Activated T-helper 1 cell treated with anti-CD3 and anti-CD28 coated beads, Interleukin-2, amount 50 U/mL, for 16 hours (primary cell): ENCODE measurements around the gene RYR2.
"Not testable (repeated sequence)": the region's sequence is repeated elsewhere in the genome, so short reads cannot be mapped to it uniquely, and the experiment has no call there.

Source experiments
- DNase-seq, 2 donors: peaks; one replicate each; pipeline ENCODE4 v3.0.0-alpha.2; 2020; ENCODE audit warnings: low read depth in 1 of 2, low spot score in 1 of 2

Gene RYR2

DNA sequence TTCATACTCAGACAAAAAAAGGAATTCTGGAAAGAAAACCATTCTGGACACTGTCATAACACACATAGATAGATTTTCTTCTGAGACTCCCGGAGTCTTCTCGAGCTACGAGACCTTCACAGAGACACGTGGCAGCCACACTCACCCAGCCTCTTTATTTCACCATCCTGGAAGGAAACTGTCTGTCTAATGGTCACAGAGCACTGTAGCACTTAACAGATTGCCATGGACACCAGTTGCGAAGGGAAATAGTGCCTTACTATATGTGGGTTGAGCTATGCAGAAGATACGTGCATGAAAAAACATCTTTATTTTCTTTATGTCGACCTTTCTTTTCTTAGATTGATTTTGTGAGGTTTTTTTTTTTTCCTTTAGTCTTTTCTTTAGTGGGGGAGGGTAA is 790.9 kb downstream of the RYR2 start:
- no peak for DNase-seq

DNA sequence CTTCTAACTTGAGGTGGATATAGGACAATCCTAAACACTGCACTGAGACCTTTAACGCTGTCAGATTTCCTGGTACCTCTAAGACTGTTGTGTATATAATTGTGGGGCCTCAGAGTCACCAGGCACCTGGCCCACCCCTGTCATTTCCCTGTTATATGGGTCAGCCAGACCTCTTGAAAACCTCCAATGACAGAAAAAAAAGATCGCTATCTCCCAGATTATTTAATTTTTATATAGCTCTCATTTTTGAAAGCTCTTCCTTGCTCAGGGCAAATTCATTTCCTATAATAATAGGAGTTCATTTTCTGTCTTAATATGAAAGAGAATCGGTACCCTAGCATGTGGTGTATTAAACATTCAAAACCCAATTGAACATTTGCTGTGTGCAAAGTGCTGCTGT is 792.1 kb downstream of the RYR2 start:
- no peak for DNase-seq

DNA sequence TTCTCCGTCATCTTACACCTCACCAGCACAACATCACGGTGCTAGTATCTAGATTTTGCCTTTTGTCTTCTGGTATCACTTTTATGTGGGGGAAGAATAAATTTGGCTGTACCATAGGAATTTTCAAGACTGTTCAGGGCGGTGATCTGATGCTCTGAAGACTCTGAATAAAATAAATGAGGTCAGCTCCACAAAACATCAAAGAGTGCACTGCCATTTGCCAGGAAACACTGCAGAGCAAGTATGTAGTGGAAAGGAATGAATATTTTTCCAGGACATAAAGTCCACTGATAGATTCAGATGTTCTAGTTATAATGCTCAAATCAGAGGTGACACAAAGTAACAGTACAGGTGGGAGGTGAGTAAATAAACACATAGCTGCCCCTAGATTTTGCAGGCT is 792.5 kb downstream of the RYR2 start:
- no peak for DNase-seq

DNA sequence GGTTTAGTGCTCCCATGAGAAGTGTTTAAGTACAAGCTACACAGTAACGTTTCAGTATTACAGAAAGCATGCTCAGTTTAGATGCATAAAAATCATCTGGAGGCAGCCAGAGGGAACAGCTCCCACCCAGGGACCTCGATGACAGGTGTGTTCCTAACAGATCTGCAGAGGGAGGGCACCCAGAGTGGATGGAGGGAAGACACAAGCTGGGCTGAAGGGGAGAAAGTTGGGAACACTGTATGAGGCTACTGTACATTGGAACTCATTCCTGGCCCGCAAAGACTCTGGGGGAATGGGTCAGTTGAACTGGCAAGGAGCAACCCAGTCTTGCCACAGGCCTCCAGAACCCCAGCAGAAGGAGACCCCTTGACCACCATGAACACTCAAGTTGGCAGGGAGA is 796.3 kb downstream of the RYR2 start:
- DNase-seq: no peak

DNA sequence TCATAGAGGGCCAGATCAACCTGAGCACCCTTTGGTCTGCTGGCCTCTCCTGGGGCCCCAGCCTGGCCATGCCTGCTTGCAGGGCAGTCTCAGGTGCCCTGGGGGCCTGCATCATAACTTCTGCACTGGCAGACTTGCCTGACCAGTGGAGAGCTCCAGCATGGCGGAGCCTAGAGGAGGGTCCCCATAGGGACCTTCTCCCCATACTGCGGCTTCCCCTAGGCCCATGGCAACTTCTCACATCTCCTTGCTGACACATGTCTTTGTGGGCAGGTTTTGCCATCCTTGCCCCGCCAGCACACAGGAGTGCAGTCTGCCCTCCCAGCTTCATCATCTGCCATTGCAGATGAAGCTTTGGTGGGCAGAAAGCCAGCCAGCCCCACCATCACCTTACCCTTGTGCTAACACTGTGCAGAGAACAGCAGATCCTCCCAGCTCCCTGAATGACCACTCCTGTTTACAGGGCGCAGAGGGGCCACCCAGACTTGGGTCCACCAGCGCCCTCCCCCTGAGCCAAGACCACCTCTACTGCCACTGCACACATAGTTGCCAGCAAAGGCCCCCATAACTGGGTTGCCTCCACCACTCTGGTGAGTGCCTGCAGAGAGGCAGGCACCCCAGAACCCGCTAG is 797.0 kb downstream of the RYR2 start:
- DNase-seq: no peak

DNA sequence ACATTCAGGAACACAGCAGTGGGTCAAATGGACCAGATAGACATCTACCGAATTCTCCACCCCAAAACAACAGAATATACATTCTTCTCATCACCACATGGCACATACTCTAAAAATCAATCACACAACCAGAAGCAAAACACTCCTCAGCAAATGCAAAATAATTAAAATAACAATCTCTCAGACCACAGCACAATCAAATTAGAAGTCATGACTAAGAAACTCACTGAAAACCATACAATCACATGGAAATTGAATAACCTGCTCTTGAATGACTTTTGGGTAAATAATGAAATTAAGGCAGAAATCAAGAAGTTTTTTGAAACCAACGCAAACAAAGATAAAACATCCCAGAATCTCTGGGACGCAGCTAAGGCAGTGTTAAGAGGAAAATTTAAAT is 799.5 kb downstream of the RYR2 start:
- DNase-seq: no peak

DNA sequence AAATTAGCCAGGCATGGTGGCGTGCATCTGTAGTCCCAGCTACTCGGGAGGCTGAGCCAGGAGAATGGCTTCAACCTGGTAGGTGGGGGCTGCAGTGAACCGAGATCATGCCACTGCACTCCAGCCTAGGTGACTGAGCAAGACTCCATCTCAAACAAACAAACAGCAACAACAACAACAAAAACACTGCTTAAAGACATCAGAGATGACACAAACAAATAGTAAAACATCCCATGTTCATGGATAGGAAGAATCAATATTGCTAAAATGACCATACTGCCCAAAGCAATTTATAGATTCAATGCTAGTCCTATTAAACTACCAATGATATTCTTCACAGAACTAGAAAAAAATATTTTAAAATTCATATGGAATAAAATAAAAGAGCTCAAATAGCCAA is 801.5 kb downstream of the RYR2 start:
- DNase-seq: not testable (repeated sequence)

DNA sequence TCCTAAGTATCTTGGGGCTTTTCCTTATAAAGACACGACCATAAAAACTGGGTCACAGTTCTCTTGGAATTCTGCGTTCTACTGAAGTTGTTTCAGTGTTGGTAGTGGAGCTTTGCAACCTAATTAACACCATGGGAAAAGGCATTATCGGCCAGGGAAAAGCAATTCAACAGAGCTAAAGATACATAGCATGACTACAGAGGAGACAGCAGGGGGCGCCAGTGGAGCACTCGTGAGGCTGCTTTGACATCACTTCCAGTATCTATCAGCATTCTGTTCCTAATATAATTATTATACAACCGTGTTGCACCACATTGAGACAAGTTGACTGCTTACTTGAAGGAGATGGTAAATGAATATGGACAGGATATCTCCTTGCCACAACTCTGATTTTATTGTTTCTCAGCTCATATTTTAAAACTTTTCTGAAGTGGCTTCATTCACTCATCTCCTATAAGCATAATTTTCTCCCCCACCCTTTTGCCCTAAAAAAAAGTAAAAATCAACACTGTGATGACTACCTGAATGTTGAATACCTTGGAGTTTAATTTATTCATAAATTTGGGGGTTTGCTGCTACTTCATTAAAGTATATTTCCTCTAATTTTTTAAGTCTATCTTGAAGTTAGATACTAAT is 809.3 kb downstream of the RYR2 start:
- no peak for DNase-seq

DNA sequence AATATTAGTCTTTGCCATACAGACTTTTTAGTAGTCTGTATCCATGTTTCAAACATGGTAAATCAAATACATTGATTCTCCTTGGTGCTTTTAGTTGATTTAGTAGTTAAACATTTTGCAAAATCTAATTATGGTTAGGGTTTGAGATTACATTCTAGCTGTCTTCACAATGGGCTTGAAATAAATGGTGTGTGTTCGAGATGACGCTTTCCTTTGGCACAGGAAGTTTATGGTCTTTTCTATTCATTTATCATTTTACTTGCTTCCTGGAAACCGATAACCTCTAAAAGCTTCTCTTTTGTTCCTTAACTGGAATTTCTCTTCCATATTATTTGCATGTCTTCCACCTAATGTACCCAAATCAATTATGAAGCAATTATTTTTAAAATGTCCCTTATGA is 810.4 kb downstream of the RYR2 start:
- no peak for DNase-seq

DNA sequence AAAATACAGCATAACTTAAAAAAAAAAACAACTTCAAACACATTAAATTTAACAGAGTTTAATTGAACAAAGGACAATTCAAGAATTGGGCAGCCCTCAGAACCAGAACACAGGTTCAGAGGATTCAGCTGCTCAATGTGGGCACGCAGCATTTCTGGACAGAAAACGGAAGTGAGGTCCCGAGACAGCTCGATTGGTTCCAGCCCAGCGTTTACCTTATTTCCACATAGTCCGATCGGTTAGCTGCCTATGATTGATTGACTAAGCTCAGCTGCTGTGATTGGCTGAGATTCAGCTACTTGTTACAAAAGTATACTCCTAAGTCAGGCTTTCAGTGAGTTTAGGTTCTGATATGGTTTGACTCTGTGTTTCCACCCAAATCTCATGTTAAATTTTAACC is 815.5 kb downstream of the RYR2 start:
- no peak for DNase-seq

DNA sequence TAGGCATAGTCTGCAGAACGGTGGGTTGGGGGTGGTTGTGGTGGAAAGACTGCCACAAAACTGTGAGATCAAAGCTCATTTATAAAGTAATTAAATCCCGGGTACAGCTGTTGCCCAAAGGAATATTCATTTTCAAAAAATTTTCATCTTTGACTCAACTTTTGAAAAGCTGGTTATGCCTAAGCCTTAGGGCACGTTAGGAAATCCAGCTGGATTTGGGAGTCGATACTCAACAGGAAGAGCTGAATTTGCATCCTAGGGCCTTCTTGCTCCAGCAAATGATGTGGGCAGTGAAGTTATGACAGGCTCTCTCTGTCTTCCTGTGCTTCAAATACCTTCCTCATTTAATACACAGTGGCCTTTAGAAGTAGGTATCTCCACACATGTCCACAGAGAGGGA is 817.0 kb downstream of the RYR2 start:
- DNase-seq: no peak

DNA sequence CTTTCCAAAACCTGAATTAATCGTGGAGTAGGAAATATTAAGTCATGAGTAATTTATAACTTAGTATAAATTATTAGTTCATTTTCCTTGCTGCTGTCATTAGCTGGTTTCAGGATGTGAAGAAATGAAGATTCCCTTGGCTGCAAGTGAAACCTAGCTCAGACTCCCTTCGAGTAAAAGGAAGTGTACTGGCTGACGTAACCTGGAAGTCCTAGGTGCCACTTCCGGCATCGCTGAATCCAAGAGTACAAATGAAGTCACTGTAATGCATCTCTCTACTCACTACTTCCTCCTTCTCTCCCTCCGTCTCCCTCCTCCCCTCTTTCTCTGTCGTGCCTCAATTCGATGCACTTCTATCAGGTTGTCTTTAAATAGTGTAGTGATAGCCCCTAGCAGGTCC is 820.0 kb downstream of the RYR2 start:
- no peak for DNase-seq

DNA sequence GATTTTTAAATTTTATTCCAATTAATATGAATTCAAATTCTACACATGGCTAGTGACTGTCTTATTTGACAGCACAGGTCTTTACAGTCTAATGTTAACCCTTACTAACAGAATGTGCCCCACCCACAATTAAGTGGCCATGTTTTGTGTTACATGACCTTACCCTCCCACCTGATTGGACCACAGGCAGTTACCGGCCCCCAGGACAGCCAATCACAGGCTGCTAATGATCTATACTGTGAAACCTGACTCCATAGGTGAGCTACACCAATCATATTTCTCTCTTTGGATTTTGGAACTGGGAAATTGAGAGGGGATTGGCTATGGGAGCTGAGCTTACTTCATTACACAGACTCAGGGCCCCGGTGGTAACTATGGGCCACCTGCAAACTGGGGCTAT is 821.2 kb downstream of the RYR2 start:
- DNase-seq: no peak

DNA sequence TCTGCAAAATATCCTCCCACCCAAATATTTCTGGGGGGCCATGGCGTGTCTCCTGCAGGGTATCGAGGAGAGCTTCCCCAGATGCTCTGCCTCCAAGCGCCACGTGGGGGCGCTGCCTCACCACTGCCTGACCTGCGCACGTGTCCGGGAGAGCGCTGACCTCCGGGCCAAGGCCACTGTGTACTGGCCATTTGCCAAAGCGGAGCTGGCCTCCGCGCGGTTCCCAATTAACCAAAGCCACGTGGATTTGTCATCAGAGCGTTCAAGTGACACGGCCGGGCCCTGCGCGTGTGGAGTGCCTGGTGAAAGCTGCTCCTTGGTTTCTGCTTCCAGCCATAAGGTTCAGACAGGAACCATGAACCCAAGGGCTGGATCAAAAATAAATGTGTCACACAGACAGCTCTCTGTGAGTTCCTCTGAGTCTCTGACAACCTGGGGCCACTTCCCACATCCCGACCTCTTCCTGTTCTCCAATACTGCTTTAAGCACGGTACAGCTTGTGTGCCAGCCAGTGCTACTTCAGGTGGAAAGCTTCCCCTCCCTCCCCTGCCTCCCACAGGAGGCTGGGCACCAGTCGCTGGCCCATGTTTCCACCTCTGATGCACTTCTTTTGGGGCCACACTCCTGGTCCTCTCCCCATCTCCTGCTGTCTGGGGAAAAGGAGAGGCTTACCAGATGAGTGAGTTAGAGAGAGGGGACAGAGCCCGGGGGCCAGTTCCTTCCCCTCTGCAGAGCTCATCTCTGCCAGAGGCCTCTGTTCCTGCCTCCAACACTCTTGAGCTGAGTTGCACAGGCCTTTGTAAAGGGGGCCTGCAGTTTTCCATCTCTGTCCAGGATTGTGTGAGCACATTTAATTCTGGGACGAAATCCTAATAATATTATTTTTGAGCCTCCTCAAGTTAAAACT is 822.6 kb downstream of the RYR2 start:
- DNase-seq: no peak

DNA sequence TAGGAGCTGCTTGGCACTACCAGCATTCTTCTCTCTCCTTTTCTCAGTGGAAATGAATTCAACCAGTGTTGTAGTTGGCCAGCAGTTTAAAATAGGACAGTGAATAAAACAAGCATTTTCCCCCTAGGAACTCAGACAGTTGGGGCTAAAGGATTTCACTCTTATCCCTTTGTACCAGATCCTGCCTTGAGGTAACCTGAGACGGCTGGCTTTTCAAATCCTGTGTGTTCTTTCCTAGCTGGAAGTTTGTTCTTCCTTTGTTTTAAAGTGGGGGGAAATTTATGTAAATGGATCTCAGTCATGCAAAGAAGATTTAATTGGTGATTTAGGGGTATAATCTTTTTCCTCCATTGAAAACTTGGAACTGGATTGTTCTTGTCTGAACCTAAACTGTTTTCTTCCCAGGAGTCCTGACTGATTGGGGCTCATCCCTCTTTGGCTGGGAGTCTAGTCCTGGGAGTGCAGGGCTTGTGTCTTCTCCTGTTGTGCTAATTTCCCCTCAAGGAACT is 825.5 kb downstream of the RYR2 start:
- DNase-seq: no peak

DNA sequence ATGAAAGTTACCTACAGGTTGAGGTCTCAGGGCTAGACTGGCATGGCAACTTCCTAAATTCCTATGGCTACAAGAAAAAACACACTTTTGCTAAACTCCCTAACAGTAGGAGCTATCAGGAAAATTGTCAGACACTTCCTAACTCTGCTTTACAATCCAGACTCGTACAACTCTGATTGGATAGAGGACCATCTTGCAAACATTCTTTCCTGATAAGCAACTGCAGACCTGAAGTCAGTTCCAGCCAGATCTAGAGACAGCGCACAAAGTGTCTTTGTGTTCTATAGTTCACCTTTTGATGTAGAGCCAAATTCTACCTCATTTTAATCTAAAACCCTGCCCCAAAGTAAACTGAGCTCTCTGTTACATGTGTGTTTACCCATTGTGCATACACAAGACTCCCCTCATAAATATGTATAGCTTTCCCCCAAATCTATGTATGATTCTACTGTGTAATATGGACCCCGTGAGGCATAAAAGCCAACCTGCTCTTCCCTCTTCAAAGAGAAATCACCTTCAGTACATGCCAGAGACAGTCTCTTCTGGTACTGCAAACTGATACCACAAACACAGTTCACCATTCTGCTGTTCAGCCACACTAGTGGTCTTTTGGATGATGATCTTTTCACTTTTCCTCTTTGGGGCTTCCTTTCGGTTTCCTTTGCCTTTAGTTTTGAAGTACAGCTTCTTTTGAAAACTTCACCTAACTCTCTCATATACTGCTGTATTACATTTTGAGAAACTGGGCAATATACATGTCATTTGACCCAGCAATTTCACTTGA is 827.0 kb downstream of the RYR2 start:
- DNase-seq: no peak

DNA sequence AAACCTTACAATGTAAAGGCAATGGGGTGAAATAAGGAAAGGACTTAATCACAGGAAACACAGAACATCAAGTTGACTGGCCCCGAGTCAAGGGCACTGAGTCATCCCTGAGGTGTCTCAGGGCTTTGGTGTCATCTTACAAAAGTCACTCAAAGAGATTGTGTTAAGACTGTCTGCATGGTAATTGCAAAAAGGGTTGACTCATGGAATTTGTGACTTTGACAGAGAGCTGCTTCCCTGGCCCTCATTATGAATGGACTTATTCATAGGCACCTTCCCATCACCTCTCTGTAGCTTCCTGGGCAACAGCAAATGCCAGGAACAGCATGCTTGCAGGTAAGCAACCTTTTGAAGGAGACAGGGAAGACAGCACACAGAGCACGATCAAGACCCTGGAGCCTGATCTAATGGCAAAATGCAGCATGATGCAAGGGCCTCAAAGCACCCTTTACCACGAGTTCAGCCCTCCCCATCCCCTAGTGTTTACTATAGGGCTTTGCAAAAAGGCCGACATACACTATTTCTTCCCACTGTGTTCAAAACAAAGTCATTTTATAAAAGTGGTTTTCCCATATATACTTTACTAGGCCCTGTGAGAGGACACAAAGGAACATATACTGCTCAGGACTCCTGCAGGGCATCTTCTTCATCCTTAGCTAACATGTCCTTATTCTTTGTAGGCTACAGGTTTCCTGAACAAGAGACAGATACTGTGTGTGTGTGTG is 831.7 kb downstream of the RYR2 start:
- no peak for DNase-seq

DNA sequence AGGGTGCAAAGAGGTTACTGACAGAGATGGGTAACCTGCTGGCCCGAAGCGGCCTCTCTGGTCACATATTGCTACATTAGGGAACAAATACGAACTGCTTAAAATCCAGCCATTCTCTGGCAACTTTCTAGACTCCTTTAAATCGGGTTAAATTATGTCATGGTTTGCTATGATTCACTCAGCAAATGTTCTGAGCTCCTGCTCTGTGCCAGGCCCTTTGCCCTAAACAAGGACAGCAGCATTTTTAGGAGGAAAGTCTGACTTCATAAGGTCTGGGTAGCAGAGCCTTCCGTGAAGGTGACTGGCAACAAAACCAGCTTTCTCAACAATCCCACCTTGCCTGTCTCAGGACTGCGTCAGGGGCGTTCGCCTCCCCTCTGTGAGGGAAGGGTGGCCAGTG is 833.3 kb downstream of the RYR2 start:
- no peak for DNase-seq

DNA sequence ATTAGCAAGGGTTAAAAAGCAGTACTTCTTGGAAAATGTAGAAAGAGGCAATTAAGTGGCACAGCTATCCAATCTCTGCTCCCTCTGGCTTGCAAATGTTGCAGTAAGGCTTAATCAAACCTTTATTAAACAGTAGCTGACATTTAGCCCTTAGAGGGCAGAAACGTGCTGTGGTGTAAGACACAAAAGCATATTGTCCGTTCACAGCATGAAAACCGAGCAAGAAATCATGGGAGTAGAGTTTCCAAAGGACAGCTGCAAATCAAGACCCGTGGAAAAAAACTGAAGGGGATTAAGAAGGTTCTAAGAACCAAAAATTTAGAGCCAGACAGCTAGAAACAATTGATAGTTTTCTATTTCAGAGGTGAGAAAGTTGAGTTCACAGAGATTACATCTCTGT is 835.6 kb downstream of the RYR2 start:
- DNase-seq: no peak

DNA sequence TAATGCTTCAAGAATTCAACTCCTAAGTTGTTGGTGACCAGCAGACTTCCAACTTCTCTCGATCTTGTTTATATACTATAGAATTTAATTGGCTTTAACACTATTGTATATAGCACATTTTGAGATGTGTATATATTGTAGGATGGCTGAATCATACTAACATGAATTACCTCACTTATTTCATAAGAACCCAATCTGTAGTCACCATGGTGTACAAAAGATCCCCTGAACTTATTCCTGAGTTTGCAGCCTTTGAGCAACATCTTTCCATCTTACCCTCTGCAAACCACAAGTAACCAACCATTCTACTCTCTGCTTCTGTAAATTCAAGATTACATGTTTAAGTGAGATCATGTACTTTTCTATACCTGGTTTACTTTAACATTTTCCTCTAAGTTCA is 836.4 kb downstream of the RYR2 start:
- DNase-seq: no peak

DNA sequence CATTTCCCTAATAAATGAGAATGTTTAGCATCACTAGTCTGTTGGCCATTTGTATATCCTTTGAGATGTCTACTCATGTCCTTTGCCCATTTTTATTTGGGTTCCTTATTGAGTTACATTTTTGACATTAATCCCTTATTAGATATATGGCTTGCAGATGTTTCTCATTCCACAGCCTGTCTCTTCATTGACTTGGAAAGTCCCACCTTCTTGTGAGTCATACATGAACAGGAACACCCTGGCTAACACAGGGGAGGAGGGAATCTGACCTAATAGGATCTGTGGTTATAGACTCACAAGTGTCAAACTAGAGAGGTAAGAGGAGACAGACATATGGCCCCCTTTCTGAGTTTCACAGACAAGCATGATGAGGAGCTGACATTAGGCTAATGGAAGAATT is 837.2 kb downstream of the RYR2 start:
- DNase-seq: no peak
